Inflammatory macrophage (primary cell): ENCODE measurements around the gene RFC4.
"Not testable (repeated sequence)": the region's sequence is repeated elsewhere in the genome, so short reads cannot be mapped to it uniquely, and the experiment has no call there.

Experiments used
- DNase-seq, 2 donors: peaks; one replicate each; pipeline ENCODE4 v3.0.0-alpha.2; 2020 to 2022
- total RNA-seq, 18 experiments: gene quantifications; one replicate each; lab custom pipeline; 2026; ENCODE audit warnings: mixed read lengths in 6 of 18, inconsistent platforms in 2 of 18; lab: John Stamatoyannopoulos, UW

Gene RFC4, protein sequence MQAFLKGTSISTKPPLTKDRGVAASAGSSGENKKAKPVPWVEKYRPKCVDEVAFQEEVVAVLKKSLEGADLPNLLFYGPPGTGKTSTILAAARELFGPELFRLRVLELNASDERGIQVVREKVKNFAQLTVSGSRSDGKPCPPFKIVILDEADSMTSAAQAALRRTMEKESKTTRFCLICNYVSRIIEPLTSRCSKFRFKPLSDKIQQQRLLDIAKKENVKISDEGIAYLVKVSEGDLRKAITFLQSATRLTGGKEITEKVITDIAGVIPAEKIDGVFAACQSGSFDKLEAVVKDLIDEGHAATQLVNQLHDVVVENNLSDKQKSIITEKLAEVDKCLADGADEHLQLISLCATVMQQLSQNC
- 1.6 to 30.7 (median 16.1) reads per million in 18 experiments for total RNA-seq

GRCh38 chr3:186806089-186807055 is at the start of gene RFC4:
Gene RFC4 (minus strand): TSS chr3:186806482. CDS start chr3:186804713, 1,769 bp downstream.
- DNase-seq, result peak; percentile 82 to 85

DNA sequence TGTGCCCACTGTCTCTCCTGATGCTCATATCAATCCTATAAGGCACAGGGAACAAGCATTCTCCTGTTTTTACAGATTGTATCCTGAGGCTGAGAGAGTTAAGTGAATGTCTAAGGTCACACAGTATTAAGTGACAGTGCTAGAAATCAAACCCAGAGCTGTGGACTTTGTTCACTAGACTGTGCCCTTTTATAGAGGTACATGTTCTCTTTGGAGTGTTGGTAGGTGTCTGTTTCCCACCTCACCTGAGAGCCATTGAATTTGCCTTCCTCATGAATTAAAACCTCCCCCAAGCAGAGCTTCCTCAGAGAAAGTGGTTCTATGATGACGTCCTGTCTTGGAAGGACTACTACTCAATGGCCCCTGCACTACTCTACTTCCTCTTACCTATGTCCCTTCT is 48.7 kb upstream of the RFC4 start:
- DNase-seq, result no peak

GRCh38 chr3:186854146-186854545 is 47.9 kb upstream of the RFC4 start:
- no peak for DNase-seq

DNA sequence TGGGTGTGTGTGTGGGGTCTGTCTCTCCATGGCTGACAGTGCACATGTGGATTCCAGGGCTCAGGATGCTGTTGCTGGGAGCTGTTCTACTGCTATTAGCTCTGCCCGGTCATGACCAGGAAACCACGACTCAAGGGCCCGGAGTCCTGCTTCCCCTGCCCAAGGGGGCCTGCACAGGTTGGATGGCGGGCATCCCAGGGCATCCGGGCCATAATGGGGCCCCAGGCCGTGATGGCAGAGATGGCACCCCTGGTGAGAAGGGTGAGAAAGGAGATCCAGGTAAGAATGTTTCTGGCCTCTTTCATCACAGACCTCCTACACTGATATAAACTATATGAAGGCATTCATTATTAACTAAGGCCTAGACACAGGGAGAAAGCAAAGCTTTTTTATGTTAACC is 46.7 kb upstream of the RFC4 start:
- DNase-seq, result no peak

- not testable (repeated sequence) for DNase-seq
Observed at GRCh38 chr3:186851835-186852234, 45.6 kb upstream of the RFC4 start.

DNA sequence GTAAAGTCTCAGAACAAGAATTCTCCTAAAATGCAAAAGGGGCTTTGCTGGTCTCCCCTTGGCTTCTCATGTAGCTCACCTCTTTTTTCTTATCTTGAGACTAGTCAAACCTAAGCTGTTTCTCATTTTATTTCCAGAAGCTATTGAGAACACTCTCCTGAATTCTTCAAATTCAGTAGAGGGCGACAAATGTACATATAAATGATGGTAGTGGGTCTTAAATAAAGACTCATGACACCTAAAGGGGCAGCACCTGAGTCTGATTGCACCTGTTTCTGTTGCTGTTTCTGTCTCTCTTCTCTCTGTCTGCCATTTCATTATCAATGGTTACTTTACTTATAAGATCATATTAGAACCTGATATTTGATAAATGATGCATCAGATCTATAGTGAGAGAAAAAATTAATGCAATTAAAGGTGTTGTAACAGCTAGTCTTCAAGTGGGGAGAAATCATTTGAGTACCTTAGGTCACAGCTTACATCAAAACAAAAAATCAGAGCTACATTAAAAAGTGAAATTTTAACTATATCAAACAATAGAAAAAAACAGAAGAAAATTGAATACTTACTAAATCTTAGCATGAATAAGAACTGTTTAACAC is 43.2 kb upstream of the RFC4 start:
- DNase-seq, result peak; percentile 11 to 34

GRCh38 chr3:186847437-186847836 is 41.2 kb upstream of the RFC4 start:
- no peak for DNase-seq

DNA sequence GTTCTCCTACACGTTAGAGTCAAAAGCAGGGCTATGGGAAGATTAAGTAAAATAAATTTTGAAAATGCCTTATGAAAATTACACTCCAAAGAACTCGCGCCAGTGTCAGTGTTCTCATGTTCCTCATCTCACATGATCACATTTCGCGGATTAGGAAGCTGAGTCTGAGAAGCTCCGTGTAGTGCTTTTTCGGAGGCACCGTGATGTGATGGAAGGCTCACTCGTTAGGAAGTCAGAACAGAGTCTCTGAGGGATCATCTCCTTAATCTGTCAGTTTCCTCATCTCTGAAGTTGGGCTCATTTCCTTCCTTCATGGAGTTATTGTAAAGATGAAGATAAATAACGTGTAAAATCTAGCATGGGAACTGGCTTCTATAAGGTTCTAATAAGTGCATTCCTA is 39.5 kb upstream of the RFC4 start:
- DNase-seq, result peak; percentile 11 to 41

GRCh38 chr3:186844908-186845307 is 38.6 kb upstream of the RFC4 start:
- no peak for DNase-seq

GRCh38 chr3:186843039-186843432 is 36.8 kb upstream of the RFC4 start:
- DNase-seq, result no peak

DNA sequence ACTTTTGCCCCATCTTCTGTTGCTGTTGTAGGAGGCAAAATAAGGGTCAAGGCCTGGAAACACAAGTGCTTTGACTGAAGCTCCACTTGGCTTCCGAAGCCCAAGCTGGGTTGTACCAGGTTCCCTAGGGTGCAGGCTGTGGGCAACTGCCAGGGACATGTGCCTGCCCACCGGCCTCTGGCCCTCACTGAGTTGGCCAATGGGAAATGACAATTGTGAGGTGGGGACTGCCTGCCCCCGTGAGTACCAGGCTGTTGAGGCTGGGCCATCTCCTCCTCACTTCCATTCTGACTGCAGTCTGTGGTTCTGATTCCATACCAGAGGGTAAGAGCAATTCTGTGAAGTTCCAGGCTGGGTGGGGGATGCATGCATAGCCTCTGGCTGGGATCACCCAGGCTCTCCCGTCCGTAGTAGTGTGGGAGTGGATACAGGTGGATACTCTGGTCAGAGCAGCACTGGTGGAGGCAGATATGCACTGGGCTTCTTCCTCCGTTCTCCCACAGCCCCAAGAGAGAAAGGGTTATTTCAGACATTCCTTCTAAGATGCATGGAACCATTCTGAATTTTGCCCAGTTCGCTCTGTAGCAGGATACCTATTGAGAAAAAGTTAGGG is 36.2 kb upstream of the RFC4 start, which contains the start of gene ADIPOQ:
TSS of gene ADIPOQ (plus strand) at position 285 of the 613 bp plus-strand sequence. CDS start 10,349 bp downstream, outside the sequence.
- no peak for DNase-seq

DNA sequence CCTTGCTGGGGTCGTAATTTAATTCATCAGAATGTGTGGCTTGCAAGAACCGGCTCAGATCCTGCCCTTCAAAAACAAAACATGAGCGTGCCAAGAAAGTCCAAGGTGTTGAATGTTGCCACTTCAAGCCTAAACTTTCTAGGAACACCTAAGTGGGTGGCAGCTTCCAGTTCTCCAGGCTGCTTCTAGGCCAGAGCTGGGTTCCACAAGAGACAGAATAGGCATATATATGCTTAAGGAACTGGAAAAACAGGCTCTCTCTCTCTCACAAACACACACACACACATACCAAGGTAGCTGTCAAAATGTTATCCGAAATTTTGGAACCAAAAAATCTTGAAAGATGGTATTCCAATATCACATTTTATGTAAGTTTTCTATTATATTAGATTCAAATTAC is 35.3 kb upstream of the RFC4 start:
- no peak for DNase-seq

- peak; percentile 63 to 75 for DNase-seq
Observed at GRCh38 chr3:186839874-186840641, 33.8 kb upstream of the RFC4 start.

DNA sequence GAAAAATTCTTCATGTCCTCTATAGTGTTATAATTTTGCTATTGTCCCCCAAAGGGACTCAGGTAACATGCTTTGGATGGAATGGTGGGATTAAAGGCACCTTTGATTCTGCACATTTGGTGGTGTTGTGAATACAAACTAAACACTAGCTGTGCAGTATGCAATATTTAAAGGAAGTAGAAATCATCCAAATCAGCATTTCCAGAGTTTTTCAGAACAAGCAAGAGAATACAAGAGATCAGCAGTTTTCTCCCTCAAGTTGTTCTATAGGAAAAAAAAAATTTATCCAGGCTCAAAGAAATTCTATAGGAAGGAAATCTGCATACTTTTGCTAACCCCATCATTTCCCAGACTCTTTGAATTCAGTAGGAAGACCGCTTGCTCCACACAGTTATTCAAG is 26.0 kb upstream of the RFC4 start:
- DNase-seq, result no peak

GRCh38 chr3:186831798-186832197 is 25.5 kb upstream of the RFC4 start:
- DNase-seq, result no peak

DNA sequence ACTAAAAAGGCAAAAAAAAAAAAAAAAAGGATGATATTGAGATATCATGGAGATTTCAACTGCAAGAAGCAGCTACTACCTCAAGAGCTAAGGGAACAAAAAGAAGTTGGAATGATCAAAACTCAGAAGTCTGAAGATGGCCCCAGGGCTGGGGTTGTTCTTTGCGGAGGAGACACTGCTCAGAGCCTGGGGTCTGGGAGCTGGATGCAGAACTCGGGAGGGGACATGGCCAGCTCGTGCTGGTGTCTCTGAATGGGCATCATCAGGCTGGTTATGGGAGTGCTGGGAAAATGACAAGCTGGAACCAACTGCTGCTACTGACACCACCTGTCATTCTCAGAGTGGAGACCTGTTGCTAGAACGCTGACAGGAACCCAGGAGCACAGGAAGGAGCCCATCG is 22.1 kb upstream of the RFC4 start:
- DNase-seq, result no peak

DNA sequence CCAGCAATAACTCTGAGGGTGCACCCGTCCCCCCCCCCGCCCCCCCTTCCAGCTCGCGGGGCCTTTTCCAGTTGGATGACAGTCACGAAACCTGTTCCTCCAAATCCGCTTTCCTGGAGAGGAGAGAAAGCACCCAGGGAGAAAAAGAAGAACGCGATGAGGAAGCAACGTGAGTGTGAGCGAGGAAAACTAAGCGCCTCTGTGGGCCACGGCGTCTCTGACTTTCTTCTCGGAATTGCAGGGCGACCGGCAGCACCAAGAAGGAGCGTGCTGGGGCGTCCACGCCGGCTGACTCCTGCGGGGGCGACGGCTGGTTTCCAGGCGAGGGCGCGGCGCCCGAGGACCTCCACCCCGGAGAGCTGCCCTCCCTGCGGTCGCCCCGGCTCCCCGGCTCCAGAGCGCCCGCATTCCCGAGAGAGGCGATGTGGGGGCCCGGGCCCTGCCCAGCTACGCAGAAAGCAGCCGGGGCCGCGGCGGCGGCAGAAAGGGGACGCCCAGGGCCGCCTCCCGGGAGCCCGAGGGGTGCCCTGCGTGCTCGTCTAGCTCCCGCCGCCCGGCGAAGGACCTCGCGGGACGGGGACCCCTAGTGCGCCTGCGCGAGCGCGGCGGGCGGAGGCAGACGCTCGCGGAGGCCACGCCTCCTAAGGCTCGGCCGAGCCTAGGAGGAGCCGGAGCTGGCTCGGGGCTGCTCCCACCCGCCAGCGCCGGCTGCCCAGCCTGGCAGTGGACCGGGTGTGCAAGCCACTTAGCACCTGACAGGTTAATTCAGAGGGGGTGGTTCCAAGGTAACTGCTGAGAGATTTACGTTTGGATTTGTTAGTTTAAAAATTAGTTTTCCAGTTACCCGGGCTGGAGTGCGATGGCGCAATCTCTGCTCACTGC is 20.9 kb upstream of the RFC4 start:
- peak; percentile 86 to 94 for DNase-seq

DNA sequence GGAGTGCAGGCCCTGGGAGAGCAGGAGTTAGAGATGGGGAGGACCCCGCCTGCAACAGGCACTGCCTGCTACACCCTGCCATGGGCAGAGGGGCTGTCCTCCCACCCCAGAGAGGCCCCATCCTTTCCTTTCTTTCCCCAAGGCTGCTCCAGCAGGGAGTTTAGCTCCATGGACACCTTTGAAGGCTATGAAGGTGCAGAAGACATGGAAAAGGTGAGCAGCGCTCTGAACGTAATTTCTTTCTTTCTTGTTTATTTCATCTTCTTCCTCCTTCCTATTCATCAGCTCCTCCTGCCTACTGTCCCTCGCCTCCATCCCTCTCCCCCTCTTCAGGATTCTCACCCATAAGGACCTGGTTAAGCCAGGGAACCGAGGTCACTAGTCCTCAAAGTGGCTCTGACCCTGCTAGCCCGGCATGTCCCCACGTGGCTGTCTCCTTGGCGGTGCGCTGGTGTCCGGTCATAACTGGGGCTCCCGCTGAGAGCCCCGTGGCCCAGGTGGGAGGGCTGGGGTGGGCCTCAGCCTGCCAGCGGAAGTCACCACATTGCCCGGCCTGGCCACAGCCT is 20.2 kb upstream of the RFC4 start:
- no peak for DNase-seq

DNA sequence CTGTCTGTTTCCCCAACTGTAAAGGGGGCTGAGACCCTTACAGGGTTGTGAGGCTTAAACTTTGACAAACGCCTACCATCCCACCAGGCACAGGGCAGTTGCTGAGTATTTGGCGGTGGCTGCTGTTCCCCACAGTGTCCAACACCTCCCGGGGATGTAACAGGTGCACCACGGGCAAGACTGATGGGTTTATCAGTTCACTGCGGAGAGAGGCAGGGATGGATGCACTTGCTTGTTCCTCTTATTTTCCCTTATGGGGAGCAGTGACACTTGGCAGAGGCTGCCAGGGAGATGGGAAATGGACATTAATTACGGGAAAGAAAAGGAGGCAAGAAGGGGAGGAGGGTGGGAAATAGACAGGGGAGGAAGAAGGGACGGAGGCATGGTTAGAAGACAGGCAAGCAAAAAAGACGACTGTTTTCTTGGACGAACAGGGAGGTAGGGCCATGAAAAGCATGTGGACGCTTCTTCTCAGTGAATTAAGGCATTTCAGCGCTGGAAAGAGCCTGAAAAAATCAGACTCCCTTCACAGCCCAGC is 19.7 kb upstream of the RFC4 start:
- DNase-seq, result no peak

DNA sequence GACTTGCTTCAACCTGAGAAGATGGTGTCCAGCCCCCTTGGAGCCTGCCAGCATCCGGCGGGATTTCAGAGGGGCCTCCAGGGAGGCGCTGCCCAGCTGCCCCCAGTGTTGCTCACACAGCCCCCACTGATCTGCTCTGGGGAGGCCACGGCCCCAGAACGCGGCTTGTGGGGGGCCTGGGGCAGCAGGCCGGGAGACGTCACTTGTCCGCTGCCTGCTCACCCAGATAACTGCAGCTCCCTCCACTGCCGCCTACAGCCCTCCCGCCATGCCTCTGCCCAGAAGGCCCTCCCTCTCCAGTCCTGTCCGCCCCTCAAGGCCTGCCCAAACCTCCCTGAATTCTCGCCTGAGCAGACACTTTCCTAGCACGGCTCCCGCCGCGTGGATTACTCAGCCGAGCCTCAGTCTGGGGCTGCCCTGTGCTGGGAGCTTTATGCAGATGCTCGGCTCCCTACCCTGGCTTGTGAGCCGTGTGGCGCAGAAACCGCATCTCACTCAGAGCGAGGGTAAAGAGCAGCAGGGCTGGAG is 19.1 kb upstream of the RFC4 start:
- no peak for DNase-seq
